MCF 10A (cell line): ENCODE measurements around the gene OR56A5. TPM values are rescaled to one million over a fixed set of nuclear protein-coding genes. Genes with fewer than 3 reads are reported as not detected.

Experiments used
- BruUV-seq: library from RNA; stranded (reverse); fragments of 400-500 nt; replicated peaks from 2 replicates; lab custom pipeline; 2021; lab: Mats Ljungman, UMichigan
- CTCF ChIA-PET: fragments of 300-600 bp; sonication (Branson Sonifier 250); formaldehyde crosslinking; extraction: SDS; loops from one replicate; lab custom pipeline; 2021; ENCODE audit warnings: antibody characterized with exemption, inconsistent platforms; lab: Yijun Ruan, JAX
- POLR2A ChIA-PET: fragments of 300-600, 350-650 bp; sonication (Branson Sonifier 250); formaldehyde crosslinking; extraction: SDS; loops from one replicate; lab custom pipeline; 2020; ENCODE audit warnings: antibody characterized with exemption, inconsistent platforms; lab: Yijun Ruan, JAX
- DNase-seq: peaks from one replicate; pipeline ENCODE4 v3.0.0-alpha.2; 2018; ENCODE audit not compliant: unreplicated experiment
- H3K27ac Mint-ChIP-seq: one replicate; pipeline ENCODE4 v1.8.0; 2022; ENCODE audit warnings: mild to moderate bottlenecking, low read depth, mixed read lengths; ENCODE audit not compliant: unreplicated experiment
- H3K27me3 Mint-ChIP-seq: one replicate; pipeline ENCODE4 v1.8.0; 2022; ENCODE audit warnings: mixed read lengths; ENCODE audit not compliant: insufficient read depth, unreplicated experiment
- H3K36me3 Mint-ChIP-seq: one replicate; pipeline ENCODE4 v1.8.0; 2022; ENCODE audit warnings: mild to moderate bottlenecking, moderate library complexity, mixed read lengths; ENCODE audit not compliant: insufficient read depth, unreplicated experiment
- H3K4me1 Mint-ChIP-seq: one replicate; pipeline ENCODE4 v1.8.0; 2022; ENCODE audit warnings: mixed read lengths; ENCODE audit not compliant: insufficient read depth, unreplicated experiment
- H3K4me3 Mint-ChIP-seq: one replicate; pipeline ENCODE4 v1.8.0; 2022; ENCODE audit warnings: mild to moderate bottlenecking, moderate library complexity, mixed read lengths; ENCODE audit not compliant: unreplicated experiment
- H3K9me3 Mint-ChIP-seq: one replicate; pipeline ENCODE4 v1.8.0; 2022; ENCODE audit warnings: mixed read lengths; ENCODE audit not compliant: unreplicated experiment
- CTCF ChIP-seq: fragments of 200-600 bp; IDR thresholded peaks from one replicate; pipeline ENCODE4 v1.8.0; 2022; ENCODE audit warnings: antibody characterized with exemption, mild to moderate bottlenecking; ENCODE audit not compliant: unreplicated experiment
- intact Hi-C: fragments of 100-400 bp; cut with micrococcal nuclease; formaldehyde crosslinking; loops from 2 replicates; pipeline ENCODE4 v1.14.1; 2022
- total RNA-seq: library from RNA; stranded (reverse); gene quantifications from 2 replicates; pipeline ENCODE4 v1.2.3, GENCODE V29; 2022

The OR56A5 gene
- total RNA-seq, 1 experiment from 2014 or later, result not detected

GRCh38 chr11:5992150-5992549, 23.9 kb upstream of the OR56A5 start:
- ChIA-PET CTCF (interaction anchor here (0.5 to 3.1 kb wide), 16 partner anchors 12 to 1449 kb away, joined by 3 to 16 read pairs (median 4); no protein-coding TSS in a partner anchor), POLR2A (no interaction called here)
- intact Hi-C loops, result no loop called here
- no peak for DNase-seq
- no TSS peak for BruUV-seq
- H3K36me3 Mint-ChIP-seq, result no peaks in the 10 kb centered on the region
- H3K9me3 Mint-ChIP-seq, result no peaks in the 10 kb centered on the region
- no peaks in the 10 kb centered on the region for H3K27me3 Mint-ChIP-seq
- H3K4me3 Mint-ChIP-seq, result no peak overlapping the region
- no peak overlapping the region for H3K27ac Mint-ChIP-seq
- H3K4me1 Mint-ChIP-seq, result no peaks in the 10 kb centered on the region
- TF ChIP-seq CTCF, result no peak

- H3K4me1 Mint-ChIP-seq, result no peaks in the 10 kb centered on the region
- no peak for DNase-seq
- H3K27ac Mint-ChIP-seq, result no peak overlapping the region
- no peaks in the 10 kb centered on the region for H3K9me3 Mint-ChIP-seq
- no peaks in the 10 kb centered on the region for H3K27me3 Mint-ChIP-seq
- H3K4me3 Mint-ChIP-seq, result no peak overlapping the region
- intact Hi-C loops, result no loop called here
- H3K36me3 Mint-ChIP-seq, result no peaks in the 10 kb centered on the region
- ChIA-PET POLR2A (no interaction called here), CTCF (interaction anchor here (0.7 kb wide), 1 partner anchor 515 kb away, joined by 3 read pairs; no protein-coding TSS in a partner anchor)
- BruUV-seq, result no TSS peak
- TF ChIP-seq CTCF, result no peak
Measured at GRCh38 chr11:5989203-5989602, 20.9 kb upstream of the OR56A5 start.

GRCh38 chr11:5986885-5987284, 18.6 kb upstream of the OR56A5 start, which contains the start of gene OR52L1:
TSS of gene OR52L1 (minus strand) at chr11:5986985. CDS start at chr11:5986930, 55 bp downstream.
- H3K4me3 Mint-ChIP-seq, result no peak within 1 kb of the TSS
- intact Hi-C loops, result no loop called here
- no peaks in the 10 kb centered on the region for H3K4me1 Mint-ChIP-seq
- DNase-seq, result no peak
- no TSS peak for BruUV-seq
- ChIA-PET CTCF (interaction anchor here (0.6 kb wide), 1 partner anchor 409 kb away, joined by 3 read pairs; no protein-coding TSS in a partner anchor), POLR2A (no interaction called here)
- H3K36me3 Mint-ChIP-seq, result no peaks in the 10 kb centered on the region
- H3K27me3 Mint-ChIP-seq, result no peaks in the 10 kb centered on the region
- H3K27ac Mint-ChIP-seq, result no peak within 1 kb of the TSS
- peaks cover 2% of the 10 kb centered on the region for H3K9me3 Mint-ChIP-seq
- no peak for TF ChIP-seq CTCF

- Mint-ChIP-seq H3K4me1 (no peaks in the 10 kb centered on the region), H3K27me3 (no peaks in the 10 kb centered on the region), H3K9me3 (peaks cover 18% of the 10 kb centered on the region), H3K36me3 (no peaks in the 10 kb centered on the region), H3K27ac (no peak overlapping the region), H3K4me3 (no peak overlapping the region)
- no peak for TF ChIP-seq CTCF
- intact Hi-C loops, result no loop called here
- CTCF ChIA-PET, result no interaction called here
- no TSS peak for BruUV-seq
- no peak for DNase-seq
- POLR2A ChIA-PET, result no interaction called here
Measured at GRCh38 chr11:5983443-5983842, 15.1 kb upstream of the OR56A5 start.
